MG63 (cell line): Measurements from ENCODE around the gene SLC22A16. TPM values are rescaled to one million over a fixed set of nuclear protein-coding genes. Genes with fewer than 3 reads are reported as not detected.
A peak's percentile ranks its signal among the peaks of the same experiment; 100 is the strongest.

Experiments used
- DNase-seq: peaks from one replicate; pipeline ENCODE4 v3.0.0-alpha.2; 2020
- H3K27me3 ChIP-seq: fragments of 250-450 bp; sonication (Bioruptor Pico); 2 replicates; pipeline ENCODE4 v1.5.1; 2020; ENCODE audit warnings: mild to moderate bottlenecking, moderate library complexity
- H3K36me3 ChIP-seq: fragments of 250-450 bp; sonication (Bioruptor Pico); 2 replicates; pipeline ENCODE4 v1.5.1; 2020; ENCODE audit warnings: mild to moderate bottlenecking, moderate library complexity
- H3K4me3 ChIP-seq: fragments of 250-450 bp; sonication (Bioruptor Pico); 2 replicates; pipeline ENCODE4 v1.5.1; 2020; ENCODE audit warnings: mild to moderate bottlenecking, moderate library complexity
- H3K9me3 ChIP-seq: fragments of 250-450 bp; sonication (Bioruptor Pico); 2 replicates; pipeline ENCODE4 v1.5.1; 2020; ENCODE audit warnings: mild to moderate bottlenecking, moderate library complexity
- total RNA-seq: library from RNA; depleted of rRNA; stranded (reverse); fragments of >200 nt; shearing (Covaris generic); gene quantifications from 2 replicates; pipeline ENCODE4 v1.2.3, GENCODE V29; 2014; ENCODE audit warnings: low replicate concordance

Gene SLC22A16
- total RNA-seq, 1 experiment from 2014 or later = not detected

DNA sequence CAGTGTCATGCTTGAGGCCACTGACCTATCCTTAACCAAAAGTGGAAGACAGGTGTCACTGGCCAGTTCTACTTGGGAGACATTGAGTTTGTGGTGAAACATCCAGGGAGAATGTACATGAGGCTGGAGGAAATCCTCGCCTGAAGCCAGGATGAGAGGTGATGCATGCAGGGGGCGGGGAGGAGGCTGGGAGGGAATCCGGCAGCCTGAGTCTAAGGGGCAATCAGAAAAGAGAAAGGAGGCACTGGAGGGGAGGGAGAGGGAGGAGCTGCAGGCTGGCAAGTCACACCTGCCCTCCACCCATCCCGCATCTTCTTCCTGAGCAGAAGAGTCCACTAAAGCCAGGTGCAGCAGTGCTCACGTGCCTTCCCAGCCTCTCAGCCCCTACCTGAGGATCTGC, 46.2 kb downstream of the SLC22A16 start:
- Histone ChIP-seq H3K27me3 (peaks cover 9% of the 10 kb centered on the region), H3K9me3 (no peaks in the 10 kb centered on the region), H3K4me3 (no peak overlapping the region), H3K36me3 (no peaks in the 10 kb centered on the region)
- no peak for DNase-seq

- no peak for DNase-seq
- no peak overlapping the region for H3K4me3 ChIP-seq
- H3K36me3 ChIP-seq = no peaks in the 10 kb centered on the region
- H3K9me3 ChIP-seq = no peaks in the 10 kb centered on the region
- peaks cover 16% of the 10 kb centered on the region for H3K27me3 ChIP-seq
These were observed 48.3 kb downstream of the SLC22A16 start for GRCh38 chr6:110428153-110428552.

DNA sequence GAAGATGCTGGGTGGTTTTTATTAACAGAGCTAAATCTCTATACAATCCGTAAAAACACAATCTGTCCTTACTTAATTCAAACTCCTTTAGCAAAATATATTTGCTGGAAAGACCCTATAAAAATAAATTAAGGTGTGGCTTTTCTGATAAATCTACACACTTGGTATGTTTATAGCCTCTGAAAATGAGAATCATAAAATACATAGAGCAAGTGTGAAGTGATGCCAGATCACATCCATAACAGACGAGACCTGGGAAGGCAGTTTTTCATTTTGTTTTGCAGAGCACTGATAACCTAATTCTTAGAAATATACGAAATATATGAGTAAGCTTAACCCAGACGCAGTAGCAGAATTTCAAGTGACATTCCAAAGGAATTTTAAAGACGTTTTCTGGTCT, 50.6 kb downstream of the SLC22A16 start:
- no peak overlapping the region for H3K4me3 ChIP-seq
- H3K36me3 ChIP-seq = no peaks in the 10 kb centered on the region
- H3K27me3 ChIP-seq = peaks cover 16% of the 10 kb centered on the region
- no peak for DNase-seq
- peaks cover 1% of the 10 kb centered on the region; the same call in 1 of the 2 replicates for H3K9me3 ChIP-seq

GRCh38 chr6:110422444-110422822, 54.0 kb downstream of the SLC22A16 start:
- Histone ChIP-seq H3K36me3 (no peaks in the 10 kb centered on the region), H3K4me3 (no peak overlapping the region), H3K27me3 (peaks cover 14% of the 10 kb centered on the region), H3K9me3 (peaks cover 1% of the 10 kb centered on the region; the same call in 1 of the 2 replicates)
- peak; percentile 9 for DNase-seq

- H3K9me3 ChIP-seq = peaks cover 1% of the 10 kb centered on the region; the same call in 1 of the 2 replicates
- H3K36me3 ChIP-seq = no peaks in the 10 kb centered on the region
- DNase-seq = no peak
- peaks cover 14% of the 10 kb centered on the region for H3K27me3 ChIP-seq
- H3K4me3 ChIP-seq = no peak overlapping the region
These were observed 54.5 kb downstream of the SLC22A16 start for GRCh38 chr6:110421749-110422443.

- Histone ChIP-seq H3K27me3 (no peaks in the 10 kb centered on the region; the same call in 1 of the 2 replicates), H3K4me3 (no peak overlapping the region), H3K9me3 (peaks cover 1% of the 10 kb centered on the region; the same call in 1 of the 2 replicates), H3K36me3 (no peaks in the 10 kb centered on the region)
- no peak for DNase-seq
These were observed 57.2 kb downstream of the SLC22A16 start for GRCh38 chr6:110419028-110419739.

GRCh38 chr6:110418594-110418993, 57.8 kb downstream of the SLC22A16 start:
- no peak overlapping the region for H3K4me3 ChIP-seq
- H3K27me3 ChIP-seq = no peaks in the 10 kb centered on the region; the same call in 1 of the 2 replicates
- DNase-seq = no peak
- peaks cover 1% of the 10 kb centered on the region; the same call in 1 of the 2 replicates for H3K9me3 ChIP-seq
- no peaks in the 10 kb centered on the region for H3K36me3 ChIP-seq

GRCh38 chr6:110415086-110415916, 61.1 kb downstream of the SLC22A16 start, which contains the start of gene DDO:
DDO (minus strand) TSS chr6:110415575; CDS start chr6:110413462, 2,113 bp downstream.
- peak; percentile 87 for DNase-seq
- no peaks in the 10 kb centered on the region for H3K27me3 ChIP-seq
- no peaks in the 10 kb centered on the region for H3K9me3 ChIP-seq
- H3K4me3 ChIP-seq = peak within 1 kb of the TSS; percentile 33
- H3K36me3 ChIP-seq = no peaks in the 10 kb centered on the region

DNA sequence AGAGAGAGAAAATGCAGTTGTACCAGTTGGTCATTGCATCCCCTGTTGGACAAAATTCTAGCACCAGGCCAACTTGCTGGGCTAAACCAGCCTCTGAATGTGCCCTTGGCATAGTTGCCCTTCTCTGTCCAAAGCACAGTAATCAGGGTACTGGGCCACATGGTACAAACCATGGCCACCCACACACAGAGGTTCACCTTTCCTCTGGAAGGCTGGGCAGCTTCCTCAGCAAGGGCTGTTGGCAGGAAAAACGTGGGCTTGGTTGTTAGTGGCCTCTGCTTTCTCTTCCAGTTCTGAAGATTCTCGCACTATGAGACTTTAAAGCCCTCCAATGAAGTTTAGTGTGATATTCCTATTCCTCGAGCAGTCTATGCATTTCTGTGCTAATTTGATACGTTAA, 61.7 kb downstream of the SLC22A16 start:
- no peaks in the 10 kb centered on the region for H3K9me3 ChIP-seq
- no peaks in the 10 kb centered on the region for H3K27me3 ChIP-seq
- H3K36me3 ChIP-seq = no peaks in the 10 kb centered on the region
- no peak for DNase-seq
- H3K4me3 ChIP-seq = no peak overlapping the region

DNA sequence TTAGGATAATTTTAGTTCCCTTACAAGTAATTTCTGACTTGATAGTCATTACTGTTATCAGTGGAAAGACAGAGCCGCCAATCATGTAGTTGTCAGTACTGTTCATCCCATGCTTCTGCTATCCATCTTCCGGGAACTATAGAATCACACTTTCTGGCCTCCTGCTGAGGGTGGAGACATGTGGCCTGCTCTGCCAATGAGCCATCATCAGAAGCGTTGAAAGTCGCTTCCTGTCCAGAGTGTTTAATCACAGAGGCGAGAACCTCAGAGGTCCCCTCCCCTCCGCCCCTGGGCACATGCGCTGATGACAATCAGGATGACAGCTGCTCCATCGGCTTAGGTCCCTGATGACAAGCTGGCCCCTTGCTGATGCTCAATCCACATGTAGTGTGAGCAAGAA, 64.1 kb downstream of the SLC22A16 start:
- no peak for DNase-seq
- no peaks in the 10 kb centered on the region for H3K27me3 ChIP-seq
- H3K36me3 ChIP-seq = no peaks in the 10 kb centered on the region
- H3K4me3 ChIP-seq = no peak overlapping the region
- no peaks in the 10 kb centered on the region for H3K9me3 ChIP-seq

DNA sequence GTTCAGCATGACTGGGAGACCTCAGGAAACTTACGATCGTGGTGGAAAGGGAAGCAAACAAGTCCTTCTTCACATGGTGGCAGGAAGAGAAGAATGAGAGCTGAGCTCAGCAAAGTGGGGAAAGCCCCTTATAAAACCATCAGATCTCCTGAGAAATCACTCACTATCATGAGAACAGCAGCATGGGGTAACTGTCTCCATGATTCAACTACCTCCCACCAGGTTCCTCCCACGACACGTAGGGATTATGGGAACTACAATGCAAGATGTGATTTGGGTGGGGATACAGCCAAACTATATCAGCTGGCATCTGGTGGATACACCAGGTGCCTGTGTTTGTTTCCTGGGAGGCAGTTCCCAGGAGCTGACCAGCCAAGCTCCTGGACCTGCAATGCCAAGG, 65.9 kb downstream of the SLC22A16 start:
- Histone ChIP-seq H3K27me3 (no peaks in the 10 kb centered on the region), H3K4me3 (no peak overlapping the region), H3K36me3 (no peaks in the 10 kb centered on the region), H3K9me3 (no peaks in the 10 kb centered on the region)
- no peak for DNase-seq

- no peak overlapping the region for H3K4me3 ChIP-seq
- no peaks in the 10 kb centered on the region for H3K9me3 ChIP-seq
- DNase-seq = no peak
- no peaks in the 10 kb centered on the region for H3K27me3 ChIP-seq
- no peaks in the 10 kb centered on the region for H3K36me3 ChIP-seq
These were observed 66.6 kb downstream of the SLC22A16 start for GRCh38 chr6:110409794-110410193.

DNA sequence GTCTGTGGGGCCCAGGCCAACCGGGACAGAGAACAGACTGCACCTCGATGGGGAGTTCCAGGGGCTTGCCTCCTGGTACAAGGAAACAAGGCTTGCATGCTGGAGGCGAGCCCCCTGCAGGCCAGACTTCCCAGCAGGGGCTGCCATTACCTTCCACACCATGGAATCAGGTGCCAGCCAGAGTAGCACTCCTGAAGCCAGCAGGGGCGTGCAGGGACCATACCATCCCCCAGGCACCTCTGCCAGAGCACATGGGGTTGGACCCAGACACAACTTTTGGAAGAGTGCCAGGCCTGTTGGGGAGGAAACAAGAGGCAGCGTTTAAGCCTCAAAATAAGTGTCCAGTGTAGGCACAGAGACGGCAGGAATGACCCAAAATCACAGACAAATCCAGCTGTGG, 67.5 kb downstream of the SLC22A16 start:
- H3K9me3 ChIP-seq = no peaks in the 10 kb centered on the region
- no peaks in the 10 kb centered on the region for H3K36me3 ChIP-seq
- H3K27me3 ChIP-seq = no peaks in the 10 kb centered on the region
- no peak for DNase-seq
- no peak overlapping the region for H3K4me3 ChIP-seq

DNA sequence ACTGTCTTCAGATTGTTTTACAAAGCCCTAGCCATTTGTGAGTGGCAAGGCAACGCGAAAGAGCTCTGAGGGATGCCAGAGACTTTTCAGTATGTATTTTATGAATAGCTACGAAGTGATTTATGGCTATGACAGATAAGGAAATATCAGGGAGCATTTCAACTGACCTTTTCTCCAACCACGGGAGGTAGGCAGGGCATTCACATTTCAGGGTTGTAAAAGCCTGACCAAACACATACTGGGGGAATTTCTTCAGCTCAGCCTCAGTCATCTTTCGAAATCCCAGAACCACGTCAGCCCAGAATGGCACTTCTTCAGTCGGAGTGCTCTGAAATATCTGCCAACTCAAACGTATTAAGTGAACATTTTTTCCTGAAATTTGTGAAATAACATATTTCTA, 71.8 kb downstream of the SLC22A16 start:
- H3K4me3 ChIP-seq = no peak overlapping the region
- no peaks in the 10 kb centered on the region for H3K27me3 ChIP-seq
- DNase-seq = no peak

GRCh38 chr6:110401585-110402176, 74.7 kb downstream of the SLC22A16 start:
- no peak for DNase-seq
- H3K9me3 ChIP-seq = no peaks in the 10 kb centered on the region
- H3K4me3 ChIP-seq = no peak overlapping the region
- H3K36me3 ChIP-seq = no peaks in the 10 kb centered on the region
- H3K27me3 ChIP-seq = no peaks in the 10 kb centered on the region

More for the DNA sequence above, 71.8 kb downstream of the SLC22A16 start:
- H3K9me3 ChIP-seq = no peaks in the 10 kb centered on the region
- H3K36me3 ChIP-seq = no peaks in the 10 kb centered on the region

- no peaks in the 10 kb centered on the region for H3K27me3 ChIP-seq
- H3K36me3 ChIP-seq = no peaks in the 10 kb centered on the region
- H3K9me3 ChIP-seq = no peaks in the 10 kb centered on the region
- H3K4me3 ChIP-seq = no peak overlapping the region
- no peak for DNase-seq
These were observed 76.2 kb downstream of the SLC22A16 start for GRCh38 chr6:110400208-110400607.
